GM12872 (cell line): ENCODE results near the gene HSPA14.

Source experiments
- TF ChIP-seq, protein P1 (sequence below): IDR thresholded peaks from 3 replicates; pipeline ENCODE4 v1.5.1; 2011; ENCODE audit warnings: low read depth, mild to moderate bottlenecking, low read length, moderate library complexity; ENCODE audit not compliant: insufficient read depth

Gene HSPA14

DNA sequence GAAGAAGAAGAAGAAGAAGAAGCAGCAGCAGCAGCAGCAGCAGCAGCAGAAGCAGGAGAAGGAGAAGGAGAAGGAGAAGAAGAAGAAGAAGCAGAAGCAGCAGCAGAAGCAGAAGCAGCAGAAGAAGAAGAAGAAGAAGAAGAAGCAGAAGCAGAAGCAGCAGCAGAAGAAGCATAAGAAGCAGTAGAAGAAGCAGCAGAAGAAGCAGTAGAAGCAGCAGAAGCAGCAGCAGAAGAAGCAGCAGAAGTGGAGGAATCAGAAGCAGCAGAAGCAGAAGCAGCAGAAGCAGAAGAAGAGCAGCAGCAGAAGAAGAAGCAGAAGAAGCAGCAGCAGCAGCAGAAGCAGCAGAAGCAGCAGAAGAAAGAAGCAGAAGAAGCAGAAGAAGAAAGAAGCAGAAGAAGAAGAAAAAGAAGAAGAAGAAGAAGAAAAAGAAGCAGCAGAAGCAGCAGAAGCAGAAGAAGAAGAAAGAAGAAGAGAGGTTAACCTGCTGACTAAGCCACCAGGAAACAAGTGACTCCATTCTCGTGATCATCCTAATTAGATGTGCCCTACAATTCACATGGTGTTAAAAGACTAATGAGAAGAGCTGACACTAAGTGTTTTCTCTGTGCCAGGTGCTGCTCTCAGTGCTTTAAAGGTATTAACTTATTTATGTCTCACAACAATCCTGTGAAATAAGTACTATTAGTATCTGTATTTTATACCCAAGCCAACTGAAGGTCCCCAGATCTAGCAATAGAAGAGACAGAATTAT, 11.9 kb upstream of the HSPA14 start:
- TF ChIP-seq, protein P1, sequence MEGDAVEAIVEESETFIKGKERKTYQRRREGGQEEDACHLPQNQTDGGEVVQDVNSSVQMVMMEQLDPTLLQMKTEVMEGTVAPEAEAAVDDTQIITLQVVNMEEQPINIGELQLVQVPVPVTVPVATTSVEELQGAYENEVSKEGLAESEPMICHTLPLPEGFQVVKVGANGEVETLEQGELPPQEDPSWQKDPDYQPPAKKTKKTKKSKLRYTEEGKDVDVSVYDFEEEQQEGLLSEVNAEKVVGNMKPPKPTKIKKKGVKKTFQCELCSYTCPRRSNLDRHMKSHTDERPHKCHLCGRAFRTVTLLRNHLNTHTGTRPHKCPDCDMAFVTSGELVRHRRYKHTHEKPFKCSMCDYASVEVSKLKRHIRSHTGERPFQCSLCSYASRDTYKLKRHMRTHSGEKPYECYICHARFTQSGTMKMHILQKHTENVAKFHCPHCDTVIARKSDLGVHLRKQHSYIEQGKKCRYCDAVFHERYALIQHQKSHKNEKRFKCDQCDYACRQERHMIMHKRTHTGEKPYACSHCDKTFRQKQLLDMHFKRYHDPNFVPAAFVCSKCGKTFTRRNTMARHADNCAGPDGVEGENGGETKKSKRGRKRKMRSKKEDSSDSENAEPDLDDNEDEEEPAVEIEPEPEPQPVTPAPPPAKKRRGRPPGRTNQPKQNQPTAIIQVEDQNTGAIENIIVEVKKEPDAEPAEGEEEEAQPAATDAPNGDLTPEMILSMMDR, result no peak

DNA sequence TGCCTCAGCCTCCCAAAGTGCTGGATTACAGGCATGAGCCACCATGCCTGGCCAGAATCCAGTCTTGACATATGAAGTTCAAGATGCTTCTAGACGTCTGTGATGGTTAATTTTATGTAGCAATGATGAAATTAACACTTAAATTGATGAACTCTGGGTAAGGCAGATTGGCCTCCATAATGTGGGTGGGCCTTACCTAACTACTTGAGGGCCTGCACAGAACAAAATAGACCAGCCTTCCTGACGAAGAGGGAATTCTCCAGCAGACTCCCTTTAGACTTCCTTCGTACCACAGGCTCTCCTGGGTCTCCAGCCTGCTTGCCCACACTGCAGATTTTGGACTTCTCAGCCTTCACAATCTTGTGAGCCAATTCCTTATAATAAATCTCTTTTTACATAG, 5.0 kb upstream of the HSPA14 start:
- TF ChIP-seq, protein P1, result no peak

DNA sequence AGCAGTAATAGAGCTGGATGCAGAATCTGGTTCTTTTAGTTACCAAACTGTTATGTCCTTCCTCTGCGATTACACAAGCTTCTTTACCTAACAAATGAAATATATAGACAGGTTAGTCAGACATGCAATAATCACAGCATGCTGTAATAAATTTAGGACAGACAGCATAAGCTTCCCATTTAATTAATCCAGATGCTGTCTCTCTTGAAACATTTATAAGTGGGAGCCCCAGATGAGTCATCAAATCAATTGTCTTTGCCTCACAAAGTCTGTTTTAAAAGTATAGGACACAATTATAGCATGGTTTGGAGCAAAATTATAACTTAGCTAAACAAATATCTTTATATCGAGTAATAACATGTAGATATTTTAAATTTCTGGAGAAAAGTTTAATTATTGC, 1.9 kb upstream of the HSPA14 start:
- TF ChIP-seq, protein P1, result no peak

DNA sequence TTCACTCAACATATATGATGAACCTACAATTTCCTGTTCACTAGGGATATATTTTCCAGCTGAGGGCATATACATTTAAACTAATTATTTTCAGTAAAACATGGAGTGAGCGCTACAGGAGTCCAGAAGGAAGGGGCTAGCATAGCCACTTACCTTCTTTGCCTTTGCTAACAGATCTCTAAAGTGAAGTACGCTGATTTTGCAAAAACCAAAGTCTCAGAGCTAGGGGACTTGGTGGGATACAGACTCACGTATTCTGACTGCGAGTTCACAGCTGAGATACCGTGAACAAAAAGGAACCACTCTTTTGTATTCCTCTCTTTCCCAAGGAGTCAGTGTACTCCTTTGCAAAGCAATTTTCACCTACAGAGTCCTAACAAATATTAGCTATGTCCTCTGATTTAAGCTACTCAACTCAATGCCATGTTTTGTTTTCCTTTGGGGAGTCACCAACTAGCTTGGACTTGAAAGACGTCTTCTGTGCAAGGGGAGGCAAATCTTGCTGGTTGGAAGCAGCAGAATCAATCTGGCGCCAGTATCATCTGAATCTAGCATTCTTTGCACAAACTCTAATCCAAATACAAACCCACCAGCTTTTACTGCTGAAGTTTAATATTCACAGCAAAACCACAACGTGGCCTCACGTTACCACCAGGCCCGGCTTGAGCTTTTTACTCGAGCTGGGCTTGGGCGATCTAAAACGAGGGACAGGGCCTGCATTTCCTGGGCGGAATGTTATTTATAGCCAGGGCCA, 926 bp upstream of the HSPA14 start:
- TF ChIP-seq, protein P1, result no peak

DNA sequence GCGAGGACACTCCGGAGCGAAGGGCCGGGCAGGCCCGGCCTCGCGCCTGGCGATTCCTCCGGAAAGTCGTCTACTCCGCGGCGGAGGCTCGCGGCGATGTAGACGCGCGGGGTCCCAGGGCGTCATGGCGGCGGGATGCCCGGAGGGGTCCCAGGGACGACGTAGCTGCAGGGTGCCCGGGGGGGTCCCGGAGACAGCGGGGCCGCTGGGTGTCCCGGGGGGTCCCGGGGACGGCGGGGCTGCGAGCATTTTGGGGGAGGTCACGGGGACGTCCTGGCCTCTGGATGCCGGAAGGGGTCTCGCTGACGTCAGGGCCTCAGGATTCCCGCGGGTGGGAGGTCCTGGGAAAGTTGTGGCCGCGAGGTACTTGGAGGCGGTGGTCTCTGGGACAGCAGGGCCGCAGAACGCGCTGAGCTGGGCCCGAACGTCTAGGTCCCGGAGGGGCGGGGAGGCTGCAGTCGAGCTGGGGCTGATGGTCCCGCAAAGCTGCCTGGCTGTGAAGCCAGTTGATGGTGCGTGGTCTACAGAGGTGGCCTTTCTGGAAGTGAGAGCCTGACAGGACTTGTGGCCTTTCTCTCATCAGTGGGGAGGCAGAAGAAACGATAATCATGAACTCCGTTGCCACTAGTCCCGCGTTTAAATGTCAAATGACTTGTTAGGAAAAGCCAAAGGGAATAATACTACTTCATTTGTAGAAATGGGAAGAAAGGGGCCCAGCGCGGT, 637 bp downstream of the HSPA14 start:
- TF ChIP-seq, protein P1, result no peak

DNA sequence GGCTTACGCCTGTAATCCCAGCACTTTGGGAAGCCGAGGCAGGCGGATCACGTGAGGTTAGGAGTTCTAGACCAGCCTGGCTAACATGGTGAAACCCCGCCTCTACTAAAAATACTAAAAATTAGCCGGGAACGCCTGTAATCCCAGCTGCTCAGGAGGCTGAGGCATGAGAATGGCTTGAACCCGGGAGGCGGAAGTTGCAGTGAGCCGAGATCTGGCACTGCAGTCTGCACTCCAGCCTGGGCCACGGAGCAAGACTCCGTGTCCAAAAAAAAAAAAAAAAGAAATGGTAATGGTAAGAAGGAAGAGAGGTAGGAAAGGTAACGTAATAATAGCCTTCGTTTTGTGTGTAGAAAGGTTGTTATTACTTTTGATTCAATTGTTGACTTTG, 1.2 kb downstream of the HSPA14 start:
- TF ChIP-seq, protein P1, result no peak

DNA sequence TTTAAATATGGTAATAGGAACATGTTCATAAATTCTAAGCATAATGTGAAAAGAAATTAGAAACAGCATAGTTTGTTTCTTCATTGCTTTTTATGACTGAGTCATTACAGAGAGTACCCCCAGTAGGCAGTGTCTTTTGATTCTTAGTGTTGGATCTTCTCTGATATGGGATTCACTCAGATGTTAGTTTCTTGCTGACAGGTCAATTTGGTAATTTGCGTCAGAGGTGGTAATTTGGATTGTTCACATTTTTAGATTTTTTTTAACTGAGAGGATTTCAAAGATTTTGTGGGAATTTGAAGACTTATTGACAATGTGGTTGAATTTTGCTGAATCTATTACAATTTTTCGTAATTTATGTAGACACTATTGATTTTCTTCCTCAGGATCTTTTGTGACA, 2.1 kb downstream of the HSPA14 start:
- TF ChIP-seq, protein P1, result no peak
